Calu3 (cell line): ENCODE results near the gene ADGRA1. TPM values are rescaled to one million over a fixed set of nuclear protein-coding genes. Genes with fewer than 3 reads are reported as not detected.

Experiments used
- BruUV-seq: library from RNA; stranded (reverse); fragments of 400-500 nt; replicated peaks from 2 replicates; lab custom pipeline; 2021; lab: Mats Ljungman, UMichigan
- CTCF ChIA-PET: fragments of 300-600 bp; sonication (Branson Sonifier 250); formaldehyde crosslinking; loops from one replicate; lab custom pipeline; 2022; ENCODE audit warnings: antibody characterized with exemption; lab: Charles Lee
- DNase-seq: peaks from one replicate; pipeline ENCODE4 v3.0.0; 2022
- H3K27ac Mint-ChIP-seq: one replicate; pipeline ENCODE4 v1.8.0; 2022; ENCODE audit warnings: mixed read lengths; ENCODE audit not compliant: unreplicated experiment
- H3K27me3 Mint-ChIP-seq: one replicate; pipeline ENCODE4 v1.8.0; 2022; ENCODE audit warnings: mixed read lengths; ENCODE audit not compliant: unreplicated experiment
- H3K36me3 Mint-ChIP-seq: one replicate; pipeline ENCODE4 v1.8.0; 2022; ENCODE audit warnings: mild to moderate bottlenecking, moderate library complexity, mixed read lengths; ENCODE audit not compliant: insufficient read depth, unreplicated experiment
- H3K4me1 Mint-ChIP-seq: one replicate; pipeline ENCODE4 v1.8.0; 2022; ENCODE audit warnings: mild to moderate bottlenecking, low read depth, mixed read lengths; ENCODE audit not compliant: unreplicated experiment
- H3K4me3 Mint-ChIP-seq: one replicate; pipeline ENCODE4 v1.8.0; 2022; ENCODE audit warnings: mild to moderate bottlenecking, low read depth, moderate library complexity, mixed read lengths; ENCODE audit not compliant: unreplicated experiment
- H3K9me3 Mint-ChIP-seq: one replicate; pipeline ENCODE4 v1.8.0; 2022; ENCODE audit warnings: low read depth, mixed read lengths; ENCODE audit not compliant: unreplicated experiment
- CTCF ChIP-seq: fragments of 200-600 bp; IDR thresholded peaks from one replicate; pipeline ENCODE4 v1.8.0; 2022; ENCODE audit warnings: antibody characterized with exemption; ENCODE audit not compliant: unreplicated experiment
- intact Hi-C: fragments of 100-400 bp; cut with micrococcal nuclease; formaldehyde crosslinking; loops from one replicate; pipeline ENCODE4 v1.10.0; 2022; ENCODE audit not compliant: unreplicated experiment
- total RNA-seq: library from RNA; stranded (reverse); gene quantifications from 2 replicates; pipeline ENCODE4 v1.2.3, GENCODE V29; 2022

Gene ADGRA1
- total RNA-seq, 1 experiment from 2014 or later: not detected

GRCh38 chr10:133180192-133180964, 92.7 kb downstream of the ADGRA1 start:
- H3K4me1 Mint-ChIP-seq: no peaks in the 10 kb centered on the region
- H3K36me3 Mint-ChIP-seq: peaks cover 3% of the 10 kb centered on the region
- no peaks in the 10 kb centered on the region for H3K27me3 Mint-ChIP-seq
- no peak overlapping the region for H3K27ac Mint-ChIP-seq
- no TSS peak for BruUV-seq
- DNase-seq: no peak
- no peak for TF ChIP-seq CTCF
- CTCF ChIA-PET: no interaction called here
- intact Hi-C loops: no loop called here
- no peak overlapping the region for H3K4me3 Mint-ChIP-seq
- H3K9me3 Mint-ChIP-seq: peaks cover 7% of the 10 kb centered on the region

- H3K4me3 Mint-ChIP-seq: no peak overlapping the region
- H3K36me3 Mint-ChIP-seq: peaks cover 4% of the 10 kb centered on the region
- H3K9me3 Mint-ChIP-seq: peaks cover 5% of the 10 kb centered on the region
- no peaks in the 10 kb centered on the region for H3K4me1 Mint-ChIP-seq
- no peaks in the 10 kb centered on the region for H3K27me3 Mint-ChIP-seq
- no peak for DNase-seq
- BruUV-seq: no TSS peak
- no peak for TF ChIP-seq CTCF
- CTCF ChIA-PET: no interaction called here
- H3K27ac Mint-ChIP-seq: no peak overlapping the region
- intact Hi-C loops: no loop called here
These were observed 93.4 kb downstream of the ADGRA1 start for GRCh38 chr10:133180965-133181639.

Other genes starting within 250 kb of the ADGRA1 start
- gene CFAP46, start 145.4 kb upstream of the ADGRA1 start, total RNA-seq: not detected in 2 replicates
- gene KNDC1, start 72.3 kb downstream of the ADGRA1 start, total RNA-seq: 1.2 and 1.7 TPM in 2 replicates
- gene UTF1, start 142.3 kb downstream of the ADGRA1 start, total RNA-seq: not detected in 2 replicates
- gene VENTX, start 149.9 kb downstream of the ADGRA1 start, total RNA-seq: not detected in 2 replicates
- 40.4 and 54.4 TPM in 2 replicates for gene ADAM8, start 188.9 kb downstream of the ADGRA1 start, total RNA-seq
- 41.0 and 47.2 TPM in 2 replicates for gene TUBGCP2, start 220.9 kb downstream of the ADGRA1 start, total RNA-seq
- 21.2 and 24.0 TPM in 2 replicates for gene ZNF511, start 221.0 kb downstream of the ADGRA1 start, total RNA-seq
- gene CALY, start 249.0 kb downstream of the ADGRA1 start, total RNA-seq: not detected in 2 replicates